Fibroblast of mammary gland (primary cell): ENCODE results near the gene SLC51B.
"Not testable (repeated sequence)": the region's sequence is repeated elsewhere in the genome, so short reads cannot be mapped to it uniquely, and the experiment has no call there.

Experiments used
- DNase-seq: peaks from one replicate; pipeline ENCODE4 v3.0.0-alpha.2; 2010; ENCODE audit warnings: low read depth
- H3K4me3 ChIP-seq: 2 replicates; pipeline ENCODE4 v1.5.1; 2011; ENCODE audit warnings: low read depth, mild to moderate bottlenecking, low read length, moderate library complexity; ENCODE audit not compliant: control insufficient read depth
- CTCF ChIP-seq: conservative IDR thresholded peaks from 2 replicates; pipeline ENCODE4 v1.5.1; 2011; ENCODE audit warnings: low read depth, low read length, inconsistent platforms; ENCODE audit not compliant: control insufficient read depth, insufficient read depth

The SLC51B gene

GRCh38 chr15:65068403-65068788, 23.2 kb downstream of the SLC51B start:
- no peak overlapping the region for H3K4me3 ChIP-seq
- TF ChIP-seq CTCF, result no peak
- DNase-seq, result peak; percentile 42

DNA sequence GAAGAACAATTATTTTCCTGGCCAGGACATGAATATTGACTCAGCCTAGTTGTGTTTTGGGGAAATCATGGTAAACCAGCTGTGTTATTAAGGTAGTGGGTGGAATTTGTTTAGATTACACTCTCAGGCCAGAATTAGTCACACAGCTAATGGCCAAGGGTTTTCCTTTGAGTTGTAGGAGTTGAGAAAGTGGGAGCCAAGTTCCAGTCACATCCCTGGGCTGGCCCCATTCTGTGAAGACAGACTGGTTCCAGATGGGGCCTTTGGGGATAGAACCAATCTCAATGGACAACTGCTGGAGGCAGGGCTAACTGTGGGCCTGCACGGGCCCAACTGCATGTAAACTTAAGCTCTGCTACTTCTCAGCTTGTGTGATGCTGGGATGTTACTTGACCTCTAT, 24.0 kb downstream of the SLC51B start:
- peak; percentile 99 for DNase-seq
- TF ChIP-seq CTCF, result no peak
- H3K4me3 ChIP-seq, result no peak overlapping the region

- no peak for DNase-seq
- no peak overlapping the region for H3K4me3 ChIP-seq
- no peak for TF ChIP-seq CTCF
Measured at GRCh38 chr15:65069779-65070546, 24.8 kb downstream of the SLC51B start.

DNA sequence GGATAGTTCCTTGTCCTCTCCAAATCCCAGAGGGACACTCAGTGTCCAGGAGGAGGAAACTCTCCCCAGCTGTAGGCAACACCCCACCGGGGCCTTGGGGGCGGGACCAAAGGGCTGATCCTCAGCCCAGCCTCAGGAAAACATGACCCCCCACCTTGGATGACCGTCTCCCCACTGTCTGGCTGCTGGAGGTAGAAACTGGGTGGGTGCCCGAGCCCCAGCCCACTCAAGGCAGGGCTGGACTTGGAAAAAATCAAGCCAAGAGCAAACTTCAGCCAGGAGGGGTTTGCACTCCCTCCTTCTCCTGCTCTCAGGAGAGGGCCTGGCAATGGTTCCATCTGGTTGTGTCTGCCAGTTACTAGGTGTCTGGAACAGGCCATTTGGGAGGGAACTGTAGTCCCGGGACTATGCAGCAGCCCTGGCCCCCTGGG, 26.2 kb downstream of the SLC51B start:
- no peak overlapping the region for H3K4me3 ChIP-seq
- TF ChIP-seq CTCF, result no peak
- DNase-seq, result peak; percentile 37

DNA sequence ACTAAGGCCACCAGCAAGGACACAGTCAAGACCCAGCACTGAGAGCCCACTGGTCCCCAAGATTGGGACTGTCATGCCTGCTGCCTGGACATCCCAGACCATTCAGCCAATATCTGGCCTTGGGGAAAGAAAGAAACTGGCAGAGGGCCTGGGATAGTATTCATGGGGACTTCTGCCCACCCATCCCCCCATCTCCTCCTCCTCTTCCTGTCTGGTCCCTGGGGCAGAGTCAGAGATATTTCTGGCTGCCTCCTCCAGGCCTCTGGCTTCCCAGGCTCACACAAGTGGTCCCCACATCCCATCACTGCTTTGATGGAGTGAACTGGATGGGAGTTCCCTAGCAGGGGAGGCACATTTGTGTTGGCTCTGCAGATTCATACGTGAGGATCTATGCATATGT, 26.8 kb downstream of the SLC51B start:
- DNase-seq, result peak; percentile 61
- no peak for TF ChIP-seq CTCF
- H3K4me3 ChIP-seq, result no peak overlapping the region

DNA sequence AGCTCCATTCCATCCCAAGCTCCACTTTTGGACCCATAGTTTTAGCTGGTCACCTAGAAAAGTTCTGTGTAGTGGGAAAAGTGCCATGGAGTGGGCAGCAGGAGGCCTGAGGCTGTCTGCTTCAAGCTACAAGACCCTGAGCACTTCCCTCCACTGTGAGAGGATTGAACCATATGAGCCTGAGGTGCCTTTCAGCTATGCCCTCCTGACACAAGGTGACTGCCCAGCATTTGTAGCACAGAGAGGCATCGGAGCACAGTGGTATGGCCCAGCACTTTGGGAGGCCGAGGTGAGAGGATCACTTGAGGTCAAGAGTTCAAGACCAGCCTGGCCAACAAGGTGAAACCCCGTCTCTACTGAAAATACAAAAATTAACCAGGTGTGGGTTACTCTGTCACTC, 27.4 kb downstream of the SLC51B start:
- TF ChIP-seq CTCF, result no peak
- H3K4me3 ChIP-seq, result no peak overlapping the region
- no peak for DNase-seq

DNA sequence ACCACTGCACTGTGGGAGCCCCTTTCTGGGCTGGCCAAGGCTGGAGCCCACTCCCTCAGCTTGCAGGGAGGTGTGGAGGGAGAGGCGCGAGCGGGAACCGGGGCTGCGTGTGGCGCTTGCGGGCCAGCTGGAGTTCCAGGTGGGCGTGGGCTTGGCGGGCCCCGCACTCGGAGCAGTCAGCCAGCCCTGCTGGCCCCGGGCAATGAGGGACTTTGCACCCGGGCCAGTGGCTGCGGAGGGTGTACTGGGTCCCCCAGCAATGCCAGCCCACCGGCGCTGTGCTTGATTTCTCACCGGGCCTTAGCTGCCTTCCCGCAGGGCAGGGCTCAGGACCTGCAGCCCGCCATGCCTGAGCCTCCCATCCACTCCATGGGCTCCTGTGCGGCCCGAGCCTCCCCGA, 29.8 kb downstream of the SLC51B start:
- DNase-seq, H3K4me3 ChIP-seq: not testable (repeated sequence)

DNA sequence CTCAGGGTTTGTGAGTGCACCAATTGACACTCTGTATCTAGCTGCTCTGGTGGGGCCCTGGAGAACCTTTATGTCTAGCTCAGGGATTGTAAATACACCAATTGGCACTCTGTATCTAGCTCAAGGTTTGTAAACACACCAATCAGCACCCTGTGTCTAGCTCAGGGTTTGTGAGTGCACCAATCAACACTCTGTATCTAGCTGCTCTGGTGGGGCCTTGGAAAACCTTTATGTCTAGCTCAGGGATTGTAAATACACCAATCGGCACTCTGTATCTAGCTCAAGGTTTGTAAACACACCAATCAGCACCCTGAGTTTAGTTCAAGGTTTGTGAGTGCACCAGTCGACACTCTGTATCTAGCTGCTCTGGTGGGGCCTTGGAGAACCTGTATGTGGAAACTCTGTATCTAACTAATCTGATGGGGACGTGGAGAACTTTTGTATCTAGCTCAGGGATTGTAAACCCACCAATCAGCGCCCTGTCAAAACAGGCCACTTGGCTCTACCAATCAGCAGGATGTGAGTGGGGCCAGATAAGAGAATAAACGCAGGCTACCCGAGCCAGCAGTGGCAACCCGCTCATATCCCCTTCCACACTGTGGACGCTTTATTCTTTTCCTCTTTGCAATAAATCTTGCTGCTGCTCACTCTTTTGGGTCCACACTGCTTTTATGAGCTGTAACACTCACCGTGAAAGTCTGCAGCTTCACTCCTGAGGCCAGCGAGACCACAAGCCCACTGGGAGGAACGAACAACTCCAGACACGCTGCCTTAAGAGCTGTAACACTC, 30.6 kb downstream of the SLC51B start:
- not testable (repeated sequence) for DNase-seq

More for the DNA sequence above, 30.6 kb downstream of the SLC51B start:
- not testable (repeated sequence) for H3K4me3 ChIP-seq
